HG03280 (cell line): ENCODE data around the gene MMADHC.

ENCODE experiments used
- ATAC-seq: cut with Tn5 transposase; IDR thresholded peaks from one replicate; pipeline ENCODE4 v1.9.1; 2021; ENCODE audit warnings: mild to moderate bottlenecking, moderate library complexity; ENCODE audit not compliant: unreplicated experiment

Gene MMADHC

GRCh38 chr2:149587220-149587949 is at the start of gene MMADHC:
TSS of gene MMADHC (minus strand) at chr2:149587775. CDS start at chr2:149587097, 678 bp downstream.
- ATAC-seq = peak; percentile 99

DNA sequence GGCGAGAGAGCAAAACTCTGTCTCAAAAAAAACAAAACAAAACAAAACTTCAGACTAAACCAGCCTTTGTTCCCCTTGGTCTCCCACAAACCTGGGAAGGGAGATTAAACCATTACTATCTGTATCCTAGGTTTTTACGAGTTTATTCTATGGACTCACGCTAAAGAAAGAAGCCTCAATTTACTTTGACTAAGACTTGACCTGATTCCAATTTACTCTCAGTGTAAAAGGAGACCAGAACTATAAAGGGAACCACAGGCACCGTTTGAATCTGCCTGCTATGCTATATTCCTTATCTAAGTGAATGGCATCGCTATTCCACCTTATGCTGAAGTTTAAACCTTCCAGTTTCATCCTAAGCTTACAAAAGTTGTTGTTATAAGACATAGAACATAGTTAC is 46.5 kb upstream of the MMADHC start:
- ATAC-seq = no peak

DNA sequence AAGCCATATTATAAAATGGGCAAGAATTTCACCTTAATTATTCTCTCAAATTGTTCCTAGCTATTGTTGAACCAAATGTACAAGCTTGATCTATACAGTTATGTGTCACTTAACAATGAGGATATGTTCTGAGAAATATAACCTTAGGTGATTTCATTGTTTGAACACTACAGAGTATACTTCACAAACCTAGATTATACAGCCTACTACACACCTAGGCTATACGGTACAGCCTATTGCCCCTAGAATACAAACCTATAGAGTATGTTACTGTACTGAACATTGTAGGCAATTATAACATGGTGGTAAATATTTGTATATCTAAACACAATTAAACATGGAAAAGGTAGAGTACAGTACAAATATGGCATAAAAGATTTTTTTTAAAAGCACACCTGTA is 42.9 kb upstream of the MMADHC start:
- no peak for ATAC-seq

DNA sequence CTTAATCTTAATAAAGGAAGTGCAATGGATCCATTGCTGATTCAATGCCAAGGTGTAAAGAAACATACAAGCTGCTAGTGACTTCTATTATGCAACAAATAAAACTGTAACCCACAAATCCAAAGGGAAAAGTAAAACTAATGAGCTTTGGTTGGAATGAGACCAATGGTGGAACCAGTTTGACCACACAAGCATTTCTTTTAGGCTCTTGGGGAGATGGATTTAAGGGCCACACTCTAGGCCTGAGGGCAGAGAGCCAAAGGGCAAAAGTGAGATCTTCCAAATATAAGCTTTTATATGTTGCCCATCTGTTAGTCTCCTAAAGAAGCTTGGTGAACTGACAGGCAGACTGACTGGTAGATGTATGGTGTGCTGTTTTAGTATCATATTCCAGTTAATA is 41.5 kb upstream of the MMADHC start:
- ATAC-seq = no peak

- no peak for ATAC-seq
Measured at GRCh38 chr2:149627111-149627801, 39.7 kb upstream of the MMADHC start.

DNA sequence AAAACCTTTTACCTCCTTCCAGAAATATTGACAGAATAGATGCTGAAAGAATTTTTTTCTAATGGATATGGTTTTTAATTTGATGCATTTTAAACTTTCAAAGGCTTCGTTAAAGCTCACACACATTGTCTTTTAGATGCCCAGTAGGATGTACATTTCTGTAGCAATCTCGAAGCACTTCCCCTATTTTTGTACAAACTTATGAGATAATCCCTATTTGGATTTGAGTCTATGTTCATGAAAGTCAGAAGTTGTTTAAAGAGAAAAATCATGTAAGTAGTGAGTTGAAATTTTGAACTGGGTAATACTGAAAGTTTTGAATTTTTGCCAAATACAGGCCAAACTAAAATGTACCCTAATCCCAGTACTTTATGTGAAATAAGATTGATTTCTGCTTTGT is 38.1 kb upstream of the MMADHC start:
- no peak for ATAC-seq

DNA sequence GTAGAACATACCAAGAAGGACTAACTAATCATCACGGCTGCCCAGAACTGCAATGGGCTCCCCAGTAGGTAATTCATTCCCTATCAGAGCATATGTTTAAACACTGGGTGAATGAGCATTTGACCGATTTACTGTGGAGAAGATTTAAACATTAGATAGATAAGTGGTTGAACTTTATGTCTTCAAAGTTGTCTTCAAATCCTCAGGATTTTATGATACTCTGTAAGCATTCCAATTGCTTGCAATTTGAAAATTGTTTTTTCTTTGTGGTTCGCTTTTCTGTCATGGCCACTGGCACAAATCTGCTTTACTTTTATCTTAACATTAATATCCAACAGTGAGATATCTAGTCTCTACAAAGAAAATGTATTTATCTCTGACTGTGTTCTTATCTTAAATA is 37.7 kb upstream of the MMADHC start:
- no peak for ATAC-seq

DNA sequence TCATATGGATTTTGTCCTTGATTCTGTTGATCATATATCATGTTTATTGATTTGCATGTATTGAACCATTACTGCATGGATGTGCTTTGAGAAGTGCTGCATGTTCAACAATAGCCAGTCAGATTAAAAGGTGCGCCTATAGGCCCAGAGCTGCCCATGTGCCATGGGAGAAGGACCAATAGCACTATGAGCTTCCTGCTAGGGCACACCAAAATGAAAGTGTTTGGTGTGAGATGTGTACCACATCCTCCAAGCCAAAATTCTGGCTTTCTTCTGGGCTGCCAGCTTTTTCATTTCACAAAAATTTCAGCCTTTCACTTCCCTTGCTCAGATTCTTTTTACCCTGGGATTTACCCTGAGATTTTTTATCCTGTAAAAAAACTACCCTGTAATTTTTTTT is 34.8 kb upstream of the MMADHC start:
- no peak for ATAC-seq

DNA sequence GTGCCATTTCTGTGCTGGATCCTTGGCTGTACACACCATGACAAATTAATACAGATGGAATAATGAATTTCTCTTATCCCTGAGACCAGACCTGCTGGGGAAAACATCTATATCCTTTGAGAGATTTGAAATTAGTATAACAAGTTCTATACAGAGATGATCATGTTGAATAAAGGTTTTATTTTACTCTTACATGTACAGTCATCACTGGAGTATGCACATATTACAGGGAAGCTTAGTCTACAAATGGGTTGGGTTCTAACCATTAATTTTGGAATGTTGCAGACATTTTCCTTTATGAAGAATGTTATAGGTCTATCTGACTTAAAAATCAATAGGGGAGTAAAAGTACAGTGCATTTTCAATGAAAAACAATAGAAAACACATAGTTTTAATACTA is 29.9 kb upstream of the MMADHC start:
- no peak for ATAC-seq

GRCh38 chr2:149616681-149617456 is 29.3 kb upstream of the MMADHC start:
- ATAC-seq = no peak

DNA sequence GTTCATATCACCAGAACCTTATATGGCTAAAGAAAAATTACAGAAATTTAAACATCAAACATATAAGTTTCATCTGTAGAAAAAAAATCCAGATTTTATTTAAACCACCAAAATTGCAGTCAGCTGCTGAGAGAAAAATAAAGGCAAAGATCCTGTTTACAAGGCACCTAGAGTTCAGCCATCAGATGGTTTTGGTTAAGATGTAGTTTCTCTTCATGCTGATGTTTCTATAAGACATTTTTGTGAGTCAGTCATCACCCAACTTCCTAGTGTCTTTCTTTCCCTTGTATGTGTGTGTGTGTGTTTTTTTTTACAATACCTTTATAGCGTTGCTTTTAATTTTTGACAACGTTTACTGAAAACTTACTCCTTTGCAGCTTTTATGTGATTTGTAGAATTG is 26.1 kb upstream of the MMADHC start:
- no peak for ATAC-seq

GRCh38 chr2:149612122-149612521 is 24.5 kb upstream of the MMADHC start:
- no peak for ATAC-seq

DNA sequence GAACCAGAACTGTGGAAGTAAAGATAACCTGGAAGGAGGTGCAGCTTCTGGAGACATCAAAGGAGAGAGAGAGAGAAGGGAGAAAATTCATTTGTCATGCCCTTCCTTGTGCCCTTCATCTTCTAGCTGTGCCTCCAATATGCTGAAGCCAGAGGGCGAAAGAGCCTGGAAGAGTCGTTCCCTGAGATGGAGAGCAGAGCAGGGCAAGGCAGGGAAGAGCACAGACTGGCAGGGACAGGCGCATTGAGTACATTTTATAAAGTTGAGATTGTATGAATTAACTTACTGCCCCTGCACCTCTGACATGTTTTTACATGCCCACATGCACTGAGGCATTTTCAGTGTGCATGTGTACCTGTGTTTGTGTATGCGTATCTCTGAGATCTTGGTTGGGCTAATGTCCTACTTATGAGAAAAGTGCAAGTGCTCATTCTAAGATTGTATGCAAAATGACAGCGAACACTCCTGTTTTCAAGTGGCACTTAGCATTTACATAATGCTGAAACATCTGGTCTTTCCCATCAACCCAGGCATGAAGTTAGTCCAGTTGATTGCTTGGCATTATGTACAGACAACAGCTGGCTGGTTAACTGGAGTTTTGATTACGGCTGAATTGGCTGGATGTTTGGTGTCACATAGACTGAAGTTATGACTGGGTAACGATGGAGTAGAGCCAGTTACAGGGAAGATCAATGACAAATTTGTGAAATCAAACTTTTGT is 23.7 kb upstream of the MMADHC start:
- ATAC-seq = no peak

GRCh38 chr2:149606251-149606811 is 18.8 kb upstream of the MMADHC start:
- no peak for ATAC-seq

DNA sequence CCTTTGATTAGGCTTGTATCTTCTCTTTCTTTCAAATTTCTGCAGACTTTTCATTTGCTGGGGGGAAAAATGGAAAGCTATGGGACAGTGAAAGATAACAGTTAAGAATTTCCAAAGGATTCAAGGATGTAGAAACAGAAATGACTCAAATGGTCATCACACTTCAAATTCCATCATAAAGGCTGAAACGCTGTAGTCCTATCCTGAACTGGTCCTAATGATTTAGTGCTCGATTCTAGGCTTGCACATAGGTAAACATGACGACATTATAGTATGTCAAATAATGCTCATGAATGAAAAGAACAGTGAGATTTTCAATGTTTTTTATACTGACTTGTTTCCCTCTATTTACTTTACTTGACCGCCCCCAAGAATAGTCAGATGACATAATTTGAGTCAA is 15.7 kb upstream of the MMADHC start:
- no peak for ATAC-seq

GRCh38 chr2:149601141-149601796 is 13.7 kb upstream of the MMADHC start:
- ATAC-seq = no peak

- peak; percentile 97 for ATAC-seq
Measured at GRCh38 chr2:149597668-149598326, 10.2 kb upstream of the MMADHC start.

DNA sequence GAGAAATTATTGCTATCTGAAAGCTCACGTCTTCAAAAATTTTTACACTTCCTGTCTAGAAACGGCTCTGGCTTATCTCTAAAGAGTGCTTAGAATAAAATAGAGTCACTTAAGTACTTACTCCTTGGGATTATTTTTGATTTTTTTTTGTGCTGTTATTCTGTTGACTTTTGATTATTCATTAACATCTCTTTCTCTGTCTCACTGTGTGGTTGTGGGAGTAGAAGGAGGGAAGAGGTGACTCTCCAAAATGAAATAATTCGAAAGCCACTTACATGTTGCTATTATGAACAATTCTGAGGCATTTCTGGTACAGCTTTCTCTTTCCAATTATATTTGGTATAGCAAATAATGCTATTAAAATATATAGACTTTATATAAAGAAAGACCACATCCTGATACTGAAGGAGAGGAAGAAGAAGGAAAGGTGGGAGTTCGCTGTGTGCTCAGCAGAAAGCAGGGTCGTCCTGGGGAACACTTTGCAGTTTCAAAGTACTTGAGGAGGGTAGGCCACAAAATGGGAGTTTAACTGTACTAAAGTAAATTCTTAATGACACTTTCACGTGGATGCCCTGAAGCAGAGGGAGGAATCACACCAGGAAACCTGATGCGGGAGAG is 9.6 kb upstream of the MMADHC start:
- peak; percentile 12 for ATAC-seq

DNA sequence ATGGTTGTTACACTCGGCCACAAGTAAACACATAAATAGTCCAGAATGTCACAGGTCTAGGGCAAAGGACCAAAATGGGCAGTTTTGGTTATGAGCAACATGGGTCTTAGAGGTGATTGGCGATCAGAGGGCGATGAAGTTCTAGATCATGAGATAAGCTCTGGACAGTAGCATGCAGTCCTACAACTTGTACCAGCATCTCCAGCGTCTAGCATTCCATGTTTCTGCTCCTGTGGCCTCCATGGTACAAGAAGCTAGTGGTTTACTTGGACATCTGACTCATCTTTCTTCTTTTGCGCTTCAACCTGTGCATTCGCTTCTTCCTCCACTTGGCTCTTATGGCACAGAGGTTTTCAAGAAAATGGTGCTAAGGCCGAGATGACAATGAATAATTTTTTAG is 8.9 kb upstream of the MMADHC start:
- no peak for ATAC-seq
